Neuronal stem cell (in vitro differentiated cells): Measurements from ENCODE around the gene IGF2R.

Experiments used
- DNase-seq: peaks from one replicate; pipeline ENCODE4 v3.0.0-alpha.2; 2013; ENCODE audit warnings: low spot score
- H2AFZ ChIP-seq: one replicate; pipeline ENCODE4 v1.6.1; 2013; ENCODE audit warnings: mild to moderate bottlenecking, low read length, inconsistent platforms
- H2AK5ac ChIP-seq: 2 replicates; pipeline ENCODE4 v1.6.1; 2013; ENCODE audit warnings: low read depth, mild to moderate bottlenecking, inconsistent platforms, low read length, moderate library complexity, mixed read lengths
- H2BK120ac ChIP-seq: 2 replicates; pipeline ENCODE4 v1.6.1; 2013; ENCODE audit warnings: low read depth, mild to moderate bottlenecking, inconsistent platforms, low read length, moderate library complexity, mixed read lengths
- H2BK12ac ChIP-seq: one replicate; pipeline ENCODE4 v1.6.1; 2013; ENCODE audit warnings: low read length, inconsistent platforms
- H2BK15ac ChIP-seq: 2 replicates; pipeline ENCODE4 v1.6.1; 2013; ENCODE audit warnings: mild to moderate bottlenecking, low read length, inconsistent platforms, mixed read lengths
- H2BK5ac ChIP-seq: one replicate; pipeline ENCODE4 v1.6.1; 2013; ENCODE audit warnings: inconsistent platforms, mild to moderate bottlenecking, low read length, moderate library complexity
- H3K14ac ChIP-seq: one replicate; pipeline ENCODE4 v1.6.1; 2013; ENCODE audit warnings: low read length, inconsistent platforms
- H3K18ac ChIP-seq: 2 replicates; pipeline ENCODE4 v1.6.1; 2013; ENCODE audit warnings: low read length, inconsistent platforms
- H3K23ac ChIP-seq: 2 replicates; pipeline ENCODE4 v1.6.1; 2013; ENCODE audit warnings: low read depth, mild to moderate bottlenecking, mixed read lengths, low read length, inconsistent platforms; ENCODE audit not compliant: poor library complexity
- H3K27ac ChIP-seq: replicated peaks from 3 replicates; pipeline ENCODE4 v1.5.1; 2013; ENCODE audit warnings: low read length, inconsistent platforms
- H3K27me3 ChIP-seq, 3 experiments: 2 replicates each; pipeline ENCODE4 v1.6.1; 2013; ENCODE audit warnings: low read length in 3 of 3, mild to moderate bottlenecking in 2 of 3, inconsistent platforms in 1 of 3, low read depth in 1 of 3, mixed read lengths in 1 of 3, moderate library complexity in 1 of 3; ENCODE audit not compliant: control insufficient read depth in 3 of 3, insufficient read depth in 3 of 3
- H3K36me3 ChIP-seq, 2 donors: replicated peaks in 1 of 2; 2 replicates each; pipeline ENCODE4 v1.6.1; 2013; ENCODE audit warnings: low read length in 2 of 2; ENCODE audit not compliant: control insufficient read depth in 2 of 2, insufficient read depth in 2 of 2
- H3K4ac ChIP-seq: 2 replicates; pipeline ENCODE4 v1.6.1; 2013; ENCODE audit warnings: inconsistent platforms, mild to moderate bottlenecking, low read length, moderate library complexity
- H3K4me1 ChIP-seq, 2 donors: 1 replicate in 1 of 2; 2 replicates in 1 of 2; pipeline ENCODE4 v1.6.1; 2013; ENCODE audit warnings: low read length in 2 of 2, low read depth in 1 of 2; ENCODE audit not compliant: control insufficient read depth in 2 of 2, insufficient read depth in 1 of 2
- H3K4me2 ChIP-seq: one replicate; pipeline ENCODE4 v1.6.1; 2013; ENCODE audit warnings: mild to moderate bottlenecking, low read length, inconsistent platforms; ENCODE audit not compliant: insufficient read depth, poor library complexity, severe bottlenecking
- H3K4me3 ChIP-seq, 2 donors: 2 replicates each; pipeline ENCODE4 v1.5.1; 2013; ENCODE audit warnings: low read length in 2 of 2, mild to moderate bottlenecking in 2 of 2, inconsistent platforms in 1 of 2, moderate library complexity in 1 of 2
- H3K79me1 ChIP-seq: one replicate; pipeline ENCODE4 v1.6.1; 2013; ENCODE audit warnings: low read depth, mild to moderate bottlenecking, inconsistent platforms, low read length, moderate library complexity
- H3K9ac ChIP-seq: one replicate; pipeline ENCODE4 v1.6.1; 2013; ENCODE audit warnings: mild to moderate bottlenecking, low read depth, low read length, inconsistent platforms; ENCODE audit not compliant: poor library complexity
- H3K9me3 ChIP-seq, 2 donors: replicated peaks in 1 of 2; 2 replicates each; pipeline versions ENCODE3 to v1.6.1; 2013; ENCODE audit warnings: low read length in 2 of 2, mild to moderate bottlenecking in 2 of 2, inconsistent platforms in 1 of 2, low read depth in 1 of 2, mixed read lengths in 1 of 2, moderate library complexity in 1 of 2; ENCODE audit not compliant: control insufficient read depth in 2 of 2, insufficient read depth in 1 of 2
- H4K8ac ChIP-seq: one replicate; pipeline ENCODE4 v1.6.1; 2013; ENCODE audit warnings: low read depth, mild to moderate bottlenecking, inconsistent platforms, low read length, moderate library complexity
- H4K91ac ChIP-seq: one replicate; pipeline ENCODE4 v1.6.1; 2013; ENCODE audit warnings: low read length, low read depth, mild to moderate bottlenecking, inconsistent platforms; ENCODE audit not compliant: poor library complexity
- WGBS, 2 donors: extraction: QIAGEN DNeasy Blood & Tissue Kit; methylation state at CpG; one replicate each; pipeline ENCODE4 v1.1.7; 2013; ENCODE audit warnings: missing lambda C conversion rate in 2 of 2, mixed read lengths in 1 of 2; ENCODE audit not compliant: insufficient read length in 2 of 2, insufficient replicate concordance in 1 of 2; ENCODE audit errors: extremely low coverage in 2 of 2; 5-methylcytosine and 5-hydroxymethylcytosine counted together

IGF2R gene

GRCh38 chr6:160106010-160106409, 137.1 kb downstream of the IGF2R start:
- no peak overlapping the region for H3K9ac ChIP-seq
- H4K91ac ChIP-seq: no peak overlapping the region
- H2AK5ac ChIP-seq: no peak overlapping the region
- H3K27ac ChIP-seq: no peak overlapping the region
- peaks cover 3% of the 10 kb centered on the region for H3K79me1 ChIP-seq
- peaks cover 17 to 94% of the 10 kb centered on the region in 2 donors for H3K36me3 ChIP-seq
- no peak overlapping the region for H2BK12ac ChIP-seq
- H3K4me3 ChIP-seq: no peak overlapping the region
- no peaks in the 10 kb centered on the region for H3K4me1 ChIP-seq
- peaks cover 0 to 3% of the 10 kb centered on the region in 2 donors for H3K9me3 ChIP-seq
- DNase-seq: no peak
- H2BK120ac ChIP-seq: no peak overlapping the region
- H3K4ac ChIP-seq: no peak overlapping the region
- no peak overlapping the region for H2BK15ac ChIP-seq
- no peak overlapping the region for H4K8ac ChIP-seq
- H3K4me2 ChIP-seq: no peak overlapping the region
- H3K18ac ChIP-seq: no peak overlapping the region
- no peak overlapping the region for H2BK5ac ChIP-seq
- no peak overlapping the region for H2AFZ ChIP-seq
- H3K23ac ChIP-seq: no peak overlapping the region
- no peaks in the 10 kb centered on the region for H3K27me3 ChIP-seq
- WGBS, 2 donors: no CpG with 5 or more reads among the region's 14 CpGs
- H3K14ac ChIP-seq: no peak overlapping the region

- H3K4me2 ChIP-seq: no peak overlapping the region
- peaks cover 0 to 3% of the 10 kb centered on the region in 2 donors for H3K4me1 ChIP-seq
- no peak overlapping the region for H3K14ac ChIP-seq
- H3K36me3 ChIP-seq: peaks cover 15 to 87% of the 10 kb centered on the region in 2 donors
- H3K27ac ChIP-seq: no peak overlapping the region
- no peak overlapping the region for H4K8ac ChIP-seq
- no peak overlapping the region for H2BK5ac ChIP-seq
- DNase-seq: no peak
- no peak overlapping the region for H2BK15ac ChIP-seq
- no peak overlapping the region for H2AFZ ChIP-seq
- H3K9ac ChIP-seq: no peak overlapping the region
- H2BK12ac ChIP-seq: no peak overlapping the region
- no peak overlapping the region for H3K23ac ChIP-seq
- H4K91ac ChIP-seq: no peak overlapping the region
- WGBS, 2 donors: no CpG with 5 or more reads among the region's 4 CpGs
- no peak overlapping the region for H3K18ac ChIP-seq
- H2AK5ac ChIP-seq: no peak overlapping the region
- peaks cover 3% of the 10 kb centered on the region for H3K79me1 ChIP-seq
- H3K27me3 ChIP-seq: no peaks in the 10 kb centered on the region
- H3K9me3 ChIP-seq: peaks cover 0 to 3% of the 10 kb centered on the region in 2 donors
- no peak overlapping the region for H3K4ac ChIP-seq
- H2BK120ac ChIP-seq: no peak overlapping the region
- no peak overlapping the region for H3K4me3 ChIP-seq
Measured at GRCh38 chr6:160106701-160107100, 137.8 kb downstream of the IGF2R start.

GRCh38 chr6:160108077-160108476, 139.2 kb downstream of the IGF2R start:
- DNase-seq: no peak
- peaks cover 0 to 3% of the 10 kb centered on the region in 2 donors for H3K4me1 ChIP-seq

GRCh38 chr6:160110586-160111123, 141.8 kb downstream of the IGF2R start:
- Histone ChIP-seq H2AK5ac (no peak overlapping the region), H3K9ac (no peak overlapping the region), H2BK15ac (no peak overlapping the region), H3K9me3 (peaks cover 0 to 3% of the 10 kb centered on the region in 2 donors), H2BK120ac (no peak overlapping the region), H3K4me1 (peaks cover 0 to 3% of the 10 kb centered on the region in 2 donors), H2AFZ (no peak overlapping the region), H4K8ac (no peak overlapping the region), H4K91ac (no peak overlapping the region), H3K36me3 (peaks cover 0 to 59% of the 10 kb centered on the region in 2 donors), H3K4me2 (no peak overlapping the region), H3K18ac (no peak overlapping the region), H3K27ac (no peak overlapping the region), H3K14ac (no peak overlapping the region), H2BK5ac (no peak overlapping the region), H3K4ac (no peak overlapping the region), H3K4me3 (no peak overlapping the region), H3K79me1 (no peaks in the 10 kb centered on the region), H2BK12ac (no peak overlapping the region), H3K27me3 (no peaks in the 10 kb centered on the region), H3K23ac (no peak overlapping the region)
- DNase-seq: no peak

More at GRCh38 chr6:160108077-160108476, 139.2 kb downstream of the IGF2R start:
- Histone ChIP-seq H3K79me1 (peaks cover 2% of the 10 kb centered on the region), H2BK5ac (no peak overlapping the region), H3K4me2 (no peak overlapping the region), H3K9ac (no peak overlapping the region), H3K4ac (no peak overlapping the region), H2BK120ac (no peak overlapping the region), H4K8ac (no peak overlapping the region), H3K36me3 (peaks cover 10 to 80% of the 10 kb centered on the region in 2 donors), H2BK12ac (no peak overlapping the region), H3K9me3 (peaks cover 0 to 3% of the 10 kb centered on the region in 2 donors), H3K14ac (no peak overlapping the region), H2AFZ (no peak overlapping the region), H3K27ac (no peak overlapping the region), H4K91ac (no peak overlapping the region), H3K4me3 (no peak overlapping the region), H3K18ac (no peak overlapping the region), H3K27me3 (no peaks in the 10 kb centered on the region), H2AK5ac (no peak overlapping the region), H2BK15ac (no peak overlapping the region), H3K23ac (no peak overlapping the region)
- WGBS, 2 donors: no CpG with 5 or more reads among the region's 5 CpGs
